OCI-LY3 (cell line): ENCODE measurements around the gene SLC38A5.

Source experiments
- EZH2phosphoT487 ChIP-seq: fragments of 200-600 bp; shearing (Covaris generic); IDR thresholded peaks from 2 replicates; pipeline ENCODE4 v1.6.1; 2018; ENCODE audit warnings: antibody characterized with exemption, mixed run types, low read depth
- TF ChIP-seq, protein P1 (sequence below): fragments of 200-600, 300-600 bp; sonication (generic); IDR thresholded peaks from 2 replicates; pipeline ENCODE4 v1.5.1; 2014; ENCODE audit warnings: antibody characterized with exemption, low read length, low read depth

DNA sequence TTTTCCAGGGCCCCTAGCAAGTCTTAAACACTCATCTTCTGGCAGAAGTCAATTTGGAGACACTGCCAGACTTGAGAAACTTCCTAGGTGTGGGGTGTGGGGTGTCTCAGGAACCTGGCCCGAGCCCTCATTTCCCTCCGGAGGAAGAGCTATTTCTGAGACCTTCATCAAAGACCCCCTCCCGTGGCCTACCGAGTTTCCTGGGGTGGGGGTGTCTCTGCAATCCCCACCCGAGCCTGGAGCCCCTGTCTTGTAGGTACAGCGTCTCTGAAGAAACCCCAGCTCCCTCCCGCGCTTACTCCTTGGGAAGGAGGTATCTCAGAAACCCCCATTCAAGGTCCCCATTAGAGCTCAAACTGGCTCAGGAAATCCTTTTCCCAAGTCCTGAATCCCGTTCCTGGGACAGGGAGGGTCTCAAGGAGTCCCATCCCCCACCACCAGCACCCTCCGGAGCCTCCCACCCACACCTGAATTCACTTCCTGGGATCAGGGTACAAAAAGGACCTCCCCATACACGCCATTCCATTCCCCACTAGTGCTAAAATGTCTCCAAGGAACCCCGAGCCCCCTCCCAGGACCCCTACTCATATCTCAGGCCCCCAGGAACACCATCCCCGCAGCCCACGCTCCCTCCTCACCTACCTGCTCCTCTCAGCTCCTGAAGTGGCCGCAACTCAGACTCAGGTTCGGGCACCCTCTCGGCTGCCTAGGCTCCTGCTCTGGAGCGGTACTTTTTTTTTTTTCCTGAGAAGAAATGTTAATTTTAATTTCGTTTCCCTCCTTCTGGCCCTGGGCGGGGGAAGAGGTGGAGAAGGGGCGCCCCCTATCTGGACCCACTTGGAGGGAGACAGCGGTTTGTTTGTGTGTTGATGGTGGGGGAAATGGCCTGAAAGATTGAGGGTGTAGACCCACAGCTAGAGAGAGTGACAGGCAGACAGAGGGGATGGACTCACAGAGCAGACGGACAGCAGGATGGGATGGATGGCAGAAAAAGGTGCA is 1.1 kb downstream of the SLC38A5 start:
- TF ChIP-seq EZH2phosphoT487: no peak
- TF ChIP-seq, protein P1, sequence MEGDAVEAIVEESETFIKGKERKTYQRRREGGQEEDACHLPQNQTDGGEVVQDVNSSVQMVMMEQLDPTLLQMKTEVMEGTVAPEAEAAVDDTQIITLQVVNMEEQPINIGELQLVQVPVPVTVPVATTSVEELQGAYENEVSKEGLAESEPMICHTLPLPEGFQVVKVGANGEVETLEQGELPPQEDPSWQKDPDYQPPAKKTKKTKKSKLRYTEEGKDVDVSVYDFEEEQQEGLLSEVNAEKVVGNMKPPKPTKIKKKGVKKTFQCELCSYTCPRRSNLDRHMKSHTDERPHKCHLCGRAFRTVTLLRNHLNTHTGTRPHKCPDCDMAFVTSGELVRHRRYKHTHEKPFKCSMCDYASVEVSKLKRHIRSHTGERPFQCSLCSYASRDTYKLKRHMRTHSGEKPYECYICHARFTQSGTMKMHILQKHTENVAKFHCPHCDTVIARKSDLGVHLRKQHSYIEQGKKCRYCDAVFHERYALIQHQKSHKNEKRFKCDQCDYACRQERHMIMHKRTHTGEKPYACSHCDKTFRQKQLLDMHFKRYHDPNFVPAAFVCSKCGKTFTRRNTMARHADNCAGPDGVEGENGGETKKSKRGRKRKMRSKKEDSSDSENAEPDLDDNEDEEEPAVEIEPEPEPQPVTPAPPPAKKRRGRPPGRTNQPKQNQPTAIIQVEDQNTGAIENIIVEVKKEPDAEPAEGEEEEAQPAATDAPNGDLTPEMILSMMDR: peak; percentile 62
